Right atrium auricular region (tissue), 2 donors: ENCODE data around the gene GOLGA6L10. TPM values are rescaled to one million over a fixed set of nuclear protein-coding genes. Genes with fewer than 3 reads are reported as not detected.
"Not testable (repeated sequence)": the region's sequence is repeated elsewhere in the genome, so short reads cannot be mapped to it uniquely, and the experiment has no call there.

Source experiments
- DNase-seq: peaks from one replicate; pipeline ENCODE4 v3.0.0-alpha.2; 2019; ENCODE audit warnings: low spot score
- H3K27ac ChIP-seq, 2 donors: fragments of 200-600 bp; sonication (generic); 1 replicate in 1 of 2; 2 replicates in 1 of 2; pipeline ENCODE4 v1.5.1; 2016 to 2019
- H3K27me3 ChIP-seq, 2 donors: fragments of 200-600 bp; sonication (generic); one replicate each; pipeline versions ENCODE4 v1.5.1 to v1.6.0; 2017 to 2019
- H3K36me3 ChIP-seq: fragments of 200-600 bp; sonication (generic); one replicate; pipeline ENCODE4 v1.5.1; 2016
- H3K4me1 ChIP-seq, 2 donors: fragments of 200-600 bp; sonication (generic); one replicate each; pipeline versions ENCODE4 v1.5.1 to v1.6.0; 2017 to 2019
- H3K4me3 ChIP-seq, 2 donors: fragments of 200-600 bp; sonication (generic); 1 replicate in 1 of 2; 2 replicates in 1 of 2; pipeline ENCODE4 v1.5.1; 2017 to 2019; ENCODE audit warnings: mild to moderate bottlenecking in 1 of 2, moderate library complexity in 1 of 2
- H3K9me3 ChIP-seq, 2 donors: fragments of 200-600 bp; sonication (generic); one replicate each; pipeline ENCODE4 v1.5.1; 2019
- total RNA-seq, 2 donors: library from RNA; depleted of rRNA; stranded (reverse); fragments of >200 nt; gene quantifications; one replicate each; pipeline ENCODE4 v1.1.0, GENCODE V29; 2016
- TF ChIP-seq, protein P1 (sequence below), 2 donors: fragments of 200-600 bp; sonication (generic); IDR thresholded peaks; one replicate each; pipeline ENCODE4 v1.5.1; 2019; ENCODE audit warnings: antibody characterized with exemption in 2 of 2

GOLGA6L10 gene
- total RNA-seq, 2 donors from 2014 or later: 0.33 to 0.35 TPM

DNA sequence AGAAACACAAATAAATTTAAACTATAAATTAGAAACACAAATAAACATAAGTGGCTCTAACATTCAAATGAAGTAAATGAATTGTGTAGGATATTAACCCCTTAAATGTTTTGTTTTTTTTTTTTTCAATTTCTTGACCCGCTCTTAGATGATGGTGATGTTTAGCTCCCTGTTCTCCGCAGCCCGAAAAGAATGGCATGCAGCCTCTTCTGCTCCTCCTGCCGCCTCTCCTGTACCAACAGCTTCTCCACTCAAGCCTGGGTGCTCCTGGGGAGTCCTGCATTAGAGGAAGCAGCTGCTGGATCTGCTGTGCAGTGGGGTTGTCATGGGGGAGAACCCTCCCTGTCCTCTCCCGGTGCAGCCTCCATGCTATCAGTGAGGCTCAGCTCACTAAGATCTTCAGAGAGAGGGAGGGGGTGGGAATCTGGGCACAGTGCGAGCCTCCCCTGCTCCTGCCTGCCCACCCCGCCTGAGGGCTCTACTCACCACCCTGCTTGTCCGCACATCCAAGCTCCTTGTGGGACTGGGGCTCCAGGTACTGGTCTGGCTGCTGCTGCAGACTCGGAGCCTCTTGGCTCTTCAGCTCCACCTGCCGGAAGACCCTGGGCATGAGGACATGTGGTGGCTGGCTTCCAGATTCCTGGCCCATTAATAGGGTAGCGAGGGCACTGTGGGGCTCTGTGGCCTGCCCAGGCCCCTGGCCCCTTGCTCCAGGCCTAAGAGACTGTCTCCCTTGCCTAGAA lies 6.5 kb downstream of the GOLGA6L10 start:
- H3K27ac ChIP-seq, H3K27me3 ChIP-seq, H3K36me3 ChIP-seq, H3K4me3 ChIP-seq, H3K9me3 ChIP-seq, H3K4me1 ChIP-seq: not testable (repeated sequence)
- DNase-seq: peak; percentile 54
- TF ChIP-seq, protein P1, sequence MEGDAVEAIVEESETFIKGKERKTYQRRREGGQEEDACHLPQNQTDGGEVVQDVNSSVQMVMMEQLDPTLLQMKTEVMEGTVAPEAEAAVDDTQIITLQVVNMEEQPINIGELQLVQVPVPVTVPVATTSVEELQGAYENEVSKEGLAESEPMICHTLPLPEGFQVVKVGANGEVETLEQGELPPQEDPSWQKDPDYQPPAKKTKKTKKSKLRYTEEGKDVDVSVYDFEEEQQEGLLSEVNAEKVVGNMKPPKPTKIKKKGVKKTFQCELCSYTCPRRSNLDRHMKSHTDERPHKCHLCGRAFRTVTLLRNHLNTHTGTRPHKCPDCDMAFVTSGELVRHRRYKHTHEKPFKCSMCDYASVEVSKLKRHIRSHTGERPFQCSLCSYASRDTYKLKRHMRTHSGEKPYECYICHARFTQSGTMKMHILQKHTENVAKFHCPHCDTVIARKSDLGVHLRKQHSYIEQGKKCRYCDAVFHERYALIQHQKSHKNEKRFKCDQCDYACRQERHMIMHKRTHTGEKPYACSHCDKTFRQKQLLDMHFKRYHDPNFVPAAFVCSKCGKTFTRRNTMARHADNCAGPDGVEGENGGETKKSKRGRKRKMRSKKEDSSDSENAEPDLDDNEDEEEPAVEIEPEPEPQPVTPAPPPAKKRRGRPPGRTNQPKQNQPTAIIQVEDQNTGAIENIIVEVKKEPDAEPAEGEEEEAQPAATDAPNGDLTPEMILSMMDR (IDR thresholded peaks at IDR 0.05): peak in 1 of 2 donors; percentile 31

DNA sequence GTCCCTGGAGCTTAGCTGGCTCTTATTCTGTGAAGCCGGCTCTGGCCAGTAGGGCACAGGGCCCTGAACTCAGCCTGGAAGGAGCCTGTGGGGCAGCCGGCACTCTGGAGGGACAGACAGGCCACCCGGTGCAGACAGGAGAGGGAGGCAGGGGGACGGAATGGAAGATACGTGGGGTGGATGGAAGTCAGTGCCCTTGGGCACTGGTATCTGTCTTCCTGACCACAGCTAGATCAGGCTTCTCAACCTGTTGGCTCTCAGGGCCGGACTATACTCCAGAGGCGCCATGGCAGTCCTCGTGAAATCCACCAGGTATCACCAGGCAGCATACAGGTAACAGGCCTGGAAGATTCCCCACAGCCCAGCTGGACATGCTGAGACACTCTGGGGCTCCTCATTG lies 10.7 kb downstream of the GOLGA6L10 start:
- H3K27me3 ChIP-seq, H3K9me3 ChIP-seq, H3K4me1 ChIP-seq, H3K27ac ChIP-seq, H3K36me3 ChIP-seq, H3K4me3 ChIP-seq: not testable (repeated sequence)
- DNase-seq: peak; percentile 51

DNA sequence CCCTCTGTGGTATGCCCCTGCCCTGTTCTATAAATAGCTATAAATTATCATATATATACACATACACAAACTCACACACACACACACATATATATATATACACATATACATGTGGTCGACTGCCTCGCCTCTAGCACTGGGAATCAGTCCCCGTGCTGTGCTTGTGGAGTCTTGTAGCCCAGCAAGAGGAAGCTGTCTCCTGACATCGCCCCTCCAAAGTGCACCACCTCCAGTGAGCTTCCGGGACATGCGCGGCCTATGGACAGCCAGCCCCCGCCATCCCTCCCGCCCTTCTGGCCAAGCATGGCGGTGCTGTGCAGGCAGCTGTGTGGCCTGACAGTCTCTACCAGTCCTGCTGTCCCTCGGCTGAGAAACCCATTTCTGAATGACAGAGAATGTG lies 11.2 kb downstream of the GOLGA6L10 start:
- not testable (repeated sequence) for H3K9me3 ChIP-seq, DNase-seq, H3K4me3 ChIP-seq, H3K27me3 ChIP-seq, H3K27ac ChIP-seq, H3K36me3 ChIP-seq, H3K4me1 ChIP-seq

DNA sequence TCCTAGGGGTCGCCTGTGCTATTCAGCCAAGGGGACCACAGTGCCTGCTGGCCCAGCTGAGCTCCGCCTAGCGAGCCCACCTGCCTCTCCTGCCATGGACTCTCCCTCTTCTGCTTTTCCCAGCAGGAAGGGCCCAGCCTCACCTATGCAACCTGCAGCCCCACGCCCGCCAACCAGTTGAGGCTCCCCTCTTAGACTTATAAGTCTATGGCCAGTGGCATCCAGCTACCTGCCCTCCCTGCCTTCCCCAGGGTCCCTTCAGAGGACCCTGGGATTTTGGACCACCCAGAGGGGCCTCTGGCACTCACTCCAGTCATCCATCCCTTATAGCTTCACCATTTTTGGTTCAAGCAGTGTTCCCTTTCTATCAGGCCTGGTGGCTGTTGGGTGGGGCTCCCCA lies 12.2 kb downstream of the GOLGA6L10 start:
- not testable (repeated sequence) for H3K27me3 ChIP-seq, H3K4me1 ChIP-seq, H3K4me3 ChIP-seq, H3K9me3 ChIP-seq, H3K27ac ChIP-seq, H3K36me3 ChIP-seq
- peak; percentile 16 for DNase-seq

DNA sequence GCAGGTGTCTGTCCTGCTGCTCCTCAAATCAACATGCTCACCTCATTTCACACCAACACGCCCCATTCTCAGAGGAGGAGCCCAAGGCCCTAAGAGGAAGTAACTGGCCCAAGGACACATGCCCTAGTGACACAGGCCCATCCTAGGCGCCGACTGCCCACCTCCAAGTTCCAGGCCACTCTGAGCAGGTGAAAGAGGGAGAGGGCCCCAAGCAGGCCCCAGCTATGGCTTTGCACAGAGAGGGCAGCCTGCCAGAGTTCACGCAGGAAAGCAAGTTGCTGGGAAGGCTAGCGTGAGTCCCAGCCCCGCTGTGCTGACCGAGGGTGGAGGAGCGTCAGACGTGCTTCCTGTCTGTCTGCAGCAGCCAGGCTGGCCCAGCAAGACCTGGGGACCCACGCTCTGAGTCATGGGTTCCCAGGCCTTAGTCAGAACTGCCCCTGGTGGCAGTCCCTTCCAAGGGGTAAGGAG lies 13.1 kb downstream of the GOLGA6L10 start:
- not testable (repeated sequence) for H3K4me3 ChIP-seq, H3K4me1 ChIP-seq, H3K9me3 ChIP-seq, H3K27me3 ChIP-seq, H3K36me3 ChIP-seq, H3K27ac ChIP-seq
- peak; percentile 40 for DNase-seq

DNA sequence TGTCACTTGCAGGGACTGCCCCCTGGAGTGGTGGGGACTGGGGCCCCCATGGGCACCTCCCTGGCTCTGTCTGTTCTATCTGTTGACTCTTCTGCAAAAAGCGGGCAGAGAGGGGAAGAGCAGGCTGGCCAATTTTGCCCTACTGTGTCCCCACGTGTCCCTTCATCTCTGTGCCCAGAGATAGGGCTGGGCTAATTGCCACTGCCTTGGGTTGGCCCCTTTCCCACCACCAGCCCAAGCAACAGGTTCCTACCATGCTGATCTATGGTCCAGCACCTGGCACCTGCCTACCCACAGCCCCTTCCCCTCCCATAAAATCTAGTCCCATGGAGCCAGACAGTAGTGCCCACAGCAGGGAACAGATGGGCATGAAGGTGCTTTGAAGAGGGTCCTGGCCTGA lies 14.3 kb downstream of the GOLGA6L10 start:
- H3K9me3 ChIP-seq, H3K27me3 ChIP-seq, H3K4me3 ChIP-seq, H3K4me1 ChIP-seq, H3K36me3 ChIP-seq, H3K27ac ChIP-seq: not testable (repeated sequence)
- DNase-seq: peak; percentile 36

DNA sequence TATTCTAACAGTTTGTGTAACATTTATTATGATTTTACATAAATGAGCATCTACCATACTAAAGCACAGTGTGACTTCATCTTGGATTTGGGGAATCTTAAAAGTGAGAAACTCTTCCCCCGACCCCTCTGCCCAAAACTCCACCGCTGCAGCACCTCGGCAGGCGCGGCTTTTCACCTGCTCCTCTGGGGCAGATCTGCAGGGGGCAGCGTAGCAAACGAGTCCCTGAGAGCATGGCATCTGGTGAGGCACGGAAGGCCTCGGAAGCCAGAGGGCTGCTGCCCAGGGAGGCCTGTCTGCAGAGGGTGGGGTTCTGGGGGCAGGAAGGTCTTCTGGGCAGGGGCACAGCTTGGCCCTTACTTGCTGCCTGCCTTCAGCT lies 14.7 kb downstream of the GOLGA6L10 start:
- not testable (repeated sequence) for H3K36me3 ChIP-seq, H3K27me3 ChIP-seq, H3K9me3 ChIP-seq, H3K4me1 ChIP-seq, H3K27ac ChIP-seq, DNase-seq, H3K4me3 ChIP-seq

DNA sequence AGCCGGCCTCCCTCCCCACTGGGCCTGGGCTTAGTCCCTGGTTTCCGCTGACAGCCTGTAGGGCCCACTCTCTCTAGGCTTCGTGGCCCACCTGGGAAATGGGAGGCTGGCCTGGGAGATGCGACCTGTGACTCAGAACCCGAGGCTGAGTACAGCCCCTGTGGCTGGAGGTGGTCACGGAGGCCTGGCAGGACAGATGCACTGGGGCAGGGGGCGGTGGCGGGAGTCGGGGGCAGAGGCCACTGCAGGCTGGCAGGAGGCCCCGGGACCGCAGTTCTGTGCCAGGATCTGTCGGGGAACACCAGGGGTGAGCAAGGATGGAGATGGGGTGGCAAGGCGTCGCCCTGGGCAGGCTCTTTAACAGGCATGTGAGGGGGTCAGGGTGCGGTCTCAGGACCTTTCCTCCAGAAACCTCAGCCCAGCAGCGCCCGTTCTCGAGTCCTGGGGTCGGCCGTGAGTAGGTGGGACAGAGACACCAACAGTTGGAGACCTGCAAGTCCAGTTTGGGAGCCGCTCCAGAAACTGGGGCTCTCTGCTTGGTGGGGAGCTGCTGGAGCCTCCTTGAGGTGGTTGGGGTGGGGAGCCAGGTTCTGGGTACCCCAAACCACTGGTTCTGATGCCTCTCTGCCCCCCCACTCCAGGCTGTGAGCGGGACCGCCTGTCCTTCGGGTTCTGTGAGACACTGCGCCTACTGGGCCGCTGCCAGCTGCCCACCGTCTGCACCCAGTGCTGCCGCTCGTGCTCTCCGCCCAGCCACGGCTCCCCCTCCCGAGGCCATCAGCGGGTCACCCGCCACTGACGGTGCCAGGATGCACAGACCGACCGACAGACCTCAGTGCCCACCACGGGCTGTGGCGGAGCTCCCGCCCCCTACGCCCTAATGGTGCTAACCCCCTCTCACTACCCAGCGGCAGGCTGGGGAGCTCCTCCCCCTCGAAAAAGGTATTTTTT lies 15.4 kb downstream of the GOLGA6L10 start:
- peak; percentile 26 for DNase-seq
- not testable (repeated sequence) for H3K27me3 ChIP-seq, H3K36me3 ChIP-seq, H3K9me3 ChIP-seq, H3K4me1 ChIP-seq, H3K4me3 ChIP-seq
- peak overlapping the region; percentile 48 to 58 for H3K27ac ChIP-seq

DNA sequence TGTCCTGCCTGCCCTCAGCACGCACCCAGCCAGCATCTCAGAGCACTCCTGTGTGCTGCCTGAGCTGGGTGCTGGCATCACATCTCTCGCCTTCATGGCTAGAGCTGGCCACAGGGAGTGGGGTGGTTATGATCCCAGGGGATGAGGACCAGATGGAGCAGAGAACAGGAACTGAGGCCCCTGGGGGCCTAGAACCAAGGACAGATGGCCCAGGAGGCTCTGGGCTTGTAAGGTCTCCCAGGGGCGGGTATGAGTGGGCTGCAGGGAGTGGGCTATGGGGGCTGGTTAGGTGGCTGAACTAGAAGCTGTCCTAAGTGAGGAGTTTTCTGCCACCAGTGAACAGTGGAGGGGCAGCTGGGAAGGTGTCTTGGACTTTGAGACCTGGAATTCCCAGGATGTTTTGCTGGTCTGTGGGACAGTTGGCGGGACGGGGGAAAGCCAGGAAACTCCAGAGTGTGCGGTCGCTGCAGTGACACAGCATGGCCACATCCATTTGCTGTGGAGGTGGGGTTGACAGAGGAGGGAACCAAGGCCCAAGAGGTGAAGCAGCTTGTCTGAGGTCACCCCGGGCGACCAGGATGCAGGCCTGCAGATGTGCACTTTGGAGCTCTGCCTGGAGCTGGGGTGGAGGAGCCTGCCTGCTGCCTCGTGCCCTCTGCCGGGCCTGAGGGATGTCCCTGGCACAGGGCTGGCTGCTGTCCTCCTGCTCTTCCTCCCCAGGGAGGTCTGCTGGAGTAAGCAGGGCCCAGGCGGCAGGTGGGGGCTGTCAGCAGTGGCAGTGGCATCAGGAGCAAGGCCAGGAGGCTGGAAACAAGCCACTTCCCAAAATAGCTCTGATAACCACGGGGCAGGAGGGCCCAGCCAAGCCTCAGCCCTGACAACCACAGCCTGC lies 16.3 kb downstream of the GOLGA6L10 start:
- H3K4me1 ChIP-seq, H3K4me3 ChIP-seq, H3K36me3 ChIP-seq, H3K27me3 ChIP-seq, H3K9me3 ChIP-seq: not testable (repeated sequence)
- DNase-seq: peak; percentile 66
- H3K27ac ChIP-seq: peak overlapping the region; percentile 46 to 53

DNA sequence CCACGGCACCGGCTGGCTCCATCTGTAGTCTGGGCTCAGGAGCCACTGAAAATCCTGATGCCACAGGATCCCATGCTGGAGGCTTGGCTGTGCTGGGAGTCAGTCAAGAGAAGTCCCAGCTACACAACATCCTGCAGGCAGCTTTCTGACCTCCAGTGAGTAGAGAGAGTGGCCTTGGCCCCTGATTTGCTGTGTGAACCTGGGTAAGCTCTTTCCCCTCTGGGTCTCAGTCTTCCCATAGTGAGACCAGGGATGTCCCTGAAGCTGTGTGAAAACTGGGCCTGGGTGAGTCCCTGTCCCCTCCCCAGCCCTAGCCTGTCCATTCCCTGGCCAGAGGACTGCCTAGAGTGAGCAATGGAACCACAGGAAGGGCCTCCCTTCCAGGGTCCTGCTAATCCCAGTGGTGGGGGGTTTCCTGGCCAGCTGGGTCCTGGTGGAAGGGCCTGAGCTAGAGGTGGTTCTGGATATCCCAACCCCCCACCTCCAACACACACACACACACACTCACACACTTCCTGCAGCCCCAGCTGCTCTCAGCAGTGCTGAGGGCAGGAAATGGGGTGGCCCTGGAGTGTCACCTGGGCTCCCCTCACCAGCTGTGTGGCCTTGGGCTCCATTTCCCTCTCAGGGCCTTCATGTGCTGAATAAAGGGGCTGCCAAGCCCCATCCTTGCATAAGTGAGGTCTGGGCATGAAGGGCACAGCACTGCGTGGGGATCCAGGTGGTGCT lies 17.5 kb downstream of the GOLGA6L10 start:
- peak; percentile 53 for DNase-seq
- not testable (repeated sequence) for H3K4me3 ChIP-seq, H3K27me3 ChIP-seq, H3K4me1 ChIP-seq, H3K9me3 ChIP-seq, H3K36me3 ChIP-seq, H3K27ac ChIP-seq

DNA sequence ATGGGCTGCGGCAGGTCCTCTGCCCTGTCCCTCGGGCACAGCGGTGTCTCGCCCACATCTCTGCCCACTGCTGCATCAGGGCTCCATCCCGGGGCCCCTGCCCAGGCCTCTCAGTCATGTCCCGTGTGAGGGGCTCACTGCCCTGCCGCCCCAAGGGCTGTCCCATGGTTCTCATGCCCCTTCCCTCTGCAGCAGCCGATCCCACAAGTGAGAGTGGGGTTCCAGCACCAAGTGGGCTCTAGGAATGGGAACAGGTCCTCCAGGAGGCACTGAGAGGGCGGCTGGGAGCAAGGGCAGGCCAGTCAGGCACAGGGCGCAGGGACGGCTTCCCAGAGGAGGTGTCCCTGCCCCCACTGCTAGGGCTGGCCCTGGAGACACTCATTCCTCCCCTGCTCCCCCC lies 18.4 kb downstream of the GOLGA6L10 start:
- not testable (repeated sequence) for H3K36me3 ChIP-seq, H3K27ac ChIP-seq, H3K27me3 ChIP-seq, H3K9me3 ChIP-seq, H3K4me3 ChIP-seq, H3K4me1 ChIP-seq
- DNase-seq: peak; percentile 13

DNA sequence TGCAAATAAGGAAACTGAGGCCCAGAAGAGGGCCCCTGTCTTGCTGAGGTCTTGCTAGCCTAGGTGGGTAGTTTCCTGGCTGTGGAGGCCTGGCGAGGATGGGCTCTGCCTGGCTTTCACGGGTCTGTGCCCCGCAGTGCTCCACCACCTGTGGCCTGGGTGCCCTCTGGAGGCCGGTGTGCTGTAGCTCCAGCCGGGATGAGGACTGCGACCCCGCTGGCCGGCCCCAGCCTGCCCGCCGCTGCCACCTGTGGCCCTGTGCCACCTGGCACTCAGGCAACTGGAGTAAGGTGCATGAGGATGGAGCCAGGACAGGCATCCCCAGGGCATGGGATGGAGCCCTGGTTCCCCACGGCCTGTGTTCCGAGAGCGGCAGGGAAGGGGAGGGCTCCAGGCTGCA lies 20.2 kb downstream of the GOLGA6L10 start:
- not testable (repeated sequence) for H3K27me3 ChIP-seq, DNase-seq, H3K36me3 ChIP-seq, H3K4me1 ChIP-seq, H3K9me3 ChIP-seq, H3K27ac ChIP-seq, H3K4me3 ChIP-seq

DNA sequence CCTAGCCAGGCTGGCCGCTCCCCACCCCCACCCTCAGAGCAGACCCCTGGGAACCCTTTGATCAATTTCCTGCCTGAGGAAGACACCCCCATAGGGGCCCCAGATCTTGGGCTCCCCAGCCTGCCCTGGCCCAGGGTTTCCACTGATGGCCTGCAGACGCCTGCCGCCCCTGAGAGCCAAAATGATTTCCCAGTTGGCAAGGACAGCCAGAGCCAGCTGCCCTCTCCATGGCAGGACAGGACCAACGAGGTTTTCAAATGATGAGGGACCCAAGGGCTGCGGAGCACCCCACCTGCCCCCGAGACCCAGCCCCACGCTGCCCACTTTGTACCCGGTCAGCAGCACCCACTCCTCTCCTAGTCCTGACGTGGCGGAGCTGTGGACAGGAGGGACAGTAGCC lies 21.9 kb downstream of the GOLGA6L10 start:
- not testable (repeated sequence) for H3K36me3 ChIP-seq, H3K4me3 ChIP-seq, H3K27ac ChIP-seq, H3K4me1 ChIP-seq, H3K27me3 ChIP-seq, H3K9me3 ChIP-seq
- peak; percentile 21 for DNase-seq
